Pancreas (tissue), 10 donors: Measurements from ENCODE around the gene FKBP9. TPM values are rescaled to one million over a fixed set of nuclear protein-coding genes. Genes with fewer than 3 reads are reported as not detected.
"Not testable (repeated sequence)": the region's sequence is repeated elsewhere in the genome, so short reads cannot be mapped to it uniquely, and the experiment has no call there.

Experiments
- ATAC-seq, 4 donors: fragments of 200-7000 bp; cut with Tn5 transposase; one replicate each; pipeline versions ENCODE4 v1.8.0 to v1.9.1; 2020; ENCODE audit warnings: mild to moderate bottlenecking in 4 of 4, moderate library complexity in 4 of 4
- DNase-seq, 6 donors: peaks; one replicate each; pipeline ENCODE4 v3.0.0-alpha.2; 2020
- FAIRE-seq: peaks from 2 replicates; lab custom pipeline; 2012; peaks lifted over from hg19 to GRCh38; lab: Jason Lieb, UNC
- H3K27ac ChIP-seq, 4 donors: fragments of 200-600 bp; sonication (generic); 1 replicate in 3 of 4; 2 replicates in 1 of 4; pipeline versions ENCODE4 v1.5.0 to v1.8.0; 2020
- H3K27me3 ChIP-seq, 4 donors: fragments of 200-600 bp; one replicate each; pipeline ENCODE4 v1.8.0; 2021
- H3K36me3 ChIP-seq, 3 donors: fragments of 200-600 bp; sonication (generic) in 1 of 3; one replicate each; pipeline versions ENCODE4 v1.5.0 to v1.8.0; 2020 to 2021
- H3K4me1 ChIP-seq, 3 donors: fragments of 200-600 bp; one replicate each; pipeline ENCODE4 v1.8.0; 2021
- H3K4me3 ChIP-seq, 4 donors: fragments of 200-600 bp; sonication (generic) in 2 of 4; one replicate each; pipeline versions ENCODE4 v1.5.0 to v1.8.0; 2020 to 2021
- H3K9me3 ChIP-seq, 4 donors: fragments of 200-600 bp; one replicate each; pipeline ENCODE4 v1.8.0; 2021
- WGBS, 2 donors: extraction: QIAGEN DNeasy Blood & Tissue Kit; methylation state at CpG; one replicate each; pipeline ENCODE4 v1.1.7; 2013; 5-methylcytosine and 5-hydroxymethylcytosine counted together
- intact Hi-C, 3 donors: fragments of 100-400 bp; cut with DNase I; formaldehyde crosslinking; loops; one replicate each; pipeline versions ENCODE4 v1.11.1 to v1.14.2; 2022
- polyA plus RNA-seq, 2 donors: library from polyadenylated mRNA; stranded (reverse); fragments of 200-250 nt; gene quantifications; one replicate each; pipeline ENCODE4 v1.2.3, GENCODE V29; 2013
- total RNA-seq, 6 donors: library from RNA; stranded (reverse); fragmentation: NEBNext Ultra II Directional in 4 of 6; extraction: Animal tissue kit (Norgen Biotek cat#: 25700) in 4 of 6; gene quantifications; one replicate each; pipeline versions ENCODE4 v1.2.1 to v1.2.4, GENCODE V29; 2021 to 2023
- donor health status: healthy with polysubstance abuse.
- donor health status: DM: no; HTN: no; CAD: no; lungs with moderate emphysema.
- donor health status: DM: no; HTN: no; CAD: no.
- donor health status: control.
- donor health status: control.
- donor health status: Bipolar disorder and iron deficiency.
- donor health status: DM: yes; HTN: yes; CAD: no.
- donor health status: DM: no; HTN: no; CAD: no.
- donor health status: DM: no; HTN: no; CAD: no.
- donor health status: DM: yes; HTN: yes; CAD: no.

The FKBP9 gene
- total and polyA plus RNA-seq, 8 donors = 20.0 to 82.4 (median 50.2) TPM

GRCh38 chr7:32979902-32980301 lies 22.7 kb downstream of the FKBP9 start:
- DNase-seq, FAIRE-seq, H3K9me3 ChIP-seq, ATAC-seq, H3K27me3 ChIP-seq, H3K4me3 ChIP-seq, intact Hi-C loops, H3K36me3 ChIP-seq, H3K27ac ChIP-seq, H3K4me1 ChIP-seq: not testable (repeated sequence)
- WGBS, 2 donors = no CpG with 5 or more reads among the region's 2 CpGs

GRCh38 chr7:32988148-32988547 lies 30.9 kb downstream of the FKBP9 start:
- H3K4me3 ChIP-seq, H3K27me3 ChIP-seq, DNase-seq, H3K4me1 ChIP-seq, H3K27ac ChIP-seq, ATAC-seq, FAIRE-seq, intact Hi-C loops, H3K36me3 ChIP-seq, H3K9me3 ChIP-seq: not testable (repeated sequence)
- 87 to 92% methylated on average over 5 to 8 of the region's 8 CpGs for WGBS, 2 donors

GRCh38 chr7:32991068-32991585 lies 33.9 kb downstream of the FKBP9 start:
- H3K36me3 ChIP-seq, H3K9me3 ChIP-seq, ATAC-seq, H3K27ac ChIP-seq, intact Hi-C loops, H3K4me1 ChIP-seq, H3K4me3 ChIP-seq, H3K27me3 ChIP-seq, DNase-seq: not testable (repeated sequence)
- peak; percentile 32 for FAIRE-seq
- 67 to 71% methylated on average over 4 to 5 of the region's 5 CpGs for WGBS, 2 donors

GRCh38 chr7:32991975-32992700 lies 34.9 kb downstream of the FKBP9 start:
- 83 to 87% methylated on average over 9 of the region's 9 CpGs for WGBS, 2 donors
- H3K9me3 ChIP-seq, H3K4me3 ChIP-seq, DNase-seq, H3K27me3 ChIP-seq, H3K4me1 ChIP-seq, H3K27ac ChIP-seq, intact Hi-C loops, H3K36me3 ChIP-seq, ATAC-seq, FAIRE-seq: not testable (repeated sequence)

GRCh38 chr7:32992750-32993149 lies 35.5 kb downstream of the FKBP9 start:
- FAIRE-seq = peak; percentile 26
- H3K27me3 ChIP-seq, H3K36me3 ChIP-seq, intact Hi-C loops, H3K27ac ChIP-seq, H3K9me3 ChIP-seq, DNase-seq, H3K4me3 ChIP-seq, H3K4me1 ChIP-seq: not testable (repeated sequence)
- WGBS, 2 donors = 77% methylated on average over 6 of the region's 6 CpGs
- peak in 3 of 4 donors; percentile 76 to 87 (median 84) for ATAC-seq

- H3K36me3 ChIP-seq, H3K9me3 ChIP-seq, FAIRE-seq, H3K27me3 ChIP-seq, DNase-seq, intact Hi-C loops: not testable (repeated sequence)
- H3K4me3 ChIP-seq = peak overlapping the region in 1 of 4 donors; percentile 23
- peaks cover 4 to 12% (median 5%) of the 10 kb centered on the region in 3 donors for H3K4me1 ChIP-seq
- H3K27ac ChIP-seq = peak overlapping the region; percentile 51 to 90 (median 64)
- peak; percentile 10 to 29 (median 22) for ATAC-seq
- 44 to 57% methylated on average over 2 to 3 of the region's 4 CpGs for WGBS, 2 donors
Observed at GRCh38 chr7:32997956-32998355, 40.7 kb downstream of the FKBP9 start.

- FAIRE-seq = peak; percentile 17
- intact Hi-C loops, H3K27me3 ChIP-seq, H3K9me3 ChIP-seq, H3K36me3 ChIP-seq: not testable (repeated sequence)
- Histone ChIP-seq H3K4me1 (peaks cover 4 to 12% (median 5%) of the 10 kb centered on the region in 3 donors), H3K27ac (peak overlapping the region; percentile 51 to 90 (median 64)), H3K4me3 (peak overlapping the region in 1 of 4 donors; percentile 23)
- peak in 4 of 6 donors; percentile 50 to 73 (median 56) for DNase-seq
- WGBS, 2 donors = 9 to 10% methylated on average over 14 of the region's 14 CpGs
- ATAC-seq = peak; percentile 78 to 87 (median 84)
Observed at GRCh38 chr7:32998361-32999171, 41.3 kb downstream of the FKBP9 start.

- FAIRE-seq, H3K9me3 ChIP-seq, intact Hi-C loops, H3K4me3 ChIP-seq, H3K27me3 ChIP-seq, H3K36me3 ChIP-seq: not testable (repeated sequence)
- DNase-seq (peak in 2 of 6 donors; percentile 21 to 39), ATAC-seq (peak; percentile 73 to 76 (median 75))
- Histone ChIP-seq H3K27ac (peak overlapping the region in 3 of 4 donors; percentile 55 to 90 (median 74)), H3K4me1 (peaks cover 4 to 12% (median 5%) of the 10 kb centered on the region in 3 donors)
- WGBS, 2 donors = 14 to 15% methylated on average over 4 of the region's 4 CpGs
Observed at GRCh38 chr7:32999380-32999779, 42.1 kb downstream of the FKBP9 start.

GRCh38 chr7:33003111-33003510 lies 45.9 kb downstream of the FKBP9 start:
- ATAC-seq = peak in 1 of 4 donors; percentile 3
- H3K36me3 ChIP-seq, H3K27me3 ChIP-seq, H3K4me1 ChIP-seq, FAIRE-seq, DNase-seq, H3K9me3 ChIP-seq, intact Hi-C loops, H3K4me3 ChIP-seq: not testable (repeated sequence)
- peak overlapping the region in 1 of 4 donors; percentile 11 for H3K27ac ChIP-seq

GRCh38 chr7:33004104-33004616 lies 46.9 kb downstream of the FKBP9 start:
- H3K27me3 ChIP-seq, intact Hi-C loops, H3K27ac ChIP-seq, H3K36me3 ChIP-seq, H3K4me3 ChIP-seq, ATAC-seq, H3K4me1 ChIP-seq, FAIRE-seq, H3K9me3 ChIP-seq: not testable (repeated sequence)
- DNase-seq = peak in 1 of 6 donors; percentile 44
- WGBS, 2 donors = 91 to 93% methylated on average over 10 of the region's 10 CpGs

GRCh38 chr7:33005193-33005592 lies 48.0 kb downstream of the FKBP9 start:
- 89 to 92% methylated on average over 7 to 8 of the region's 8 CpGs for WGBS, 2 donors
- H3K4me3 ChIP-seq, H3K36me3 ChIP-seq, H3K27me3 ChIP-seq, H3K4me1 ChIP-seq, DNase-seq, H3K9me3 ChIP-seq, FAIRE-seq, ATAC-seq, intact Hi-C loops, H3K27ac ChIP-seq: not testable (repeated sequence)
